HCT116 (cell line): Measurements from ENCODE around the gene KCNJ18. TPM values are rescaled to one million over a fixed set of nuclear protein-coding genes. Genes with fewer than 3 reads are reported as not detected.
"Not testable (repeated sequence)": the region's sequence is repeated elsewhere in the genome, so short reads cannot be mapped to it uniquely, and the experiment has no call there.

Source experiments
- ATAC-seq: fragments of 200-7000 bp; cut with Tn5 transposase; 2 replicates; pipeline ENCODE4 v1.9.1; 2020; ENCODE audit warnings: mild to moderate bottlenecking, moderate library complexity
- BruUV-seq: library from RNA; stranded (reverse); fragments of 400-500 nt; replicated peaks from 2 replicates; lab custom pipeline; 2021; lab: Mats Ljungman, UMichigan
- CTCF ChIA-PET: fragments of 300-600 bp; sonication (Branson Sonifier 250); formaldehyde crosslinking; loops from one replicate; lab custom pipeline; 2021; ENCODE audit warnings: antibody characterized with exemption; lab: Charles Lee
- POLR2A ChIA-PET: fragments of 300-600, 350-600 bp; sonication (Branson Sonifier 250); formaldehyde crosslinking; loops from one replicate; lab custom pipeline; 2021; ENCODE audit warnings: antibody characterized with exemption; lab: Charles Lee
- RAD21 ChIA-PET, 2 experiments: fragments of 300-600 bp; sonication (Branson Sonifier 250); formaldehyde crosslinking; loops; one replicate each; lab custom pipeline; 2023; ENCODE audit warnings: low total read pairs in 2 of 2; ENCODE audit not compliant: uncharacterized antibody in 2 of 2, unreplicated experiment in 2 of 2, low non-redundant PET in 1 of 2; lab: Charles Lee
- DNase-seq: peaks from one replicate; pipeline ENCODE4 v3.0.0-alpha.2; 2010; ENCODE audit warnings: low read depth, low spot score
- H2AFZ ChIP-seq: fragments of 200-600 bp; shearing (Covaris generic), sonication (generic); 2 replicates; pipeline ENCODE4 v1.6.1; 2017; ENCODE audit warnings: low read depth, mixed run types, mixed read lengths, antibody characterized with exemption, low read length; ENCODE audit not compliant: poor library complexity, severe bottlenecking
- H3K27ac ChIP-seq: 2 replicates; pipeline ENCODE4 v1.5.1; 2012; ENCODE audit warnings: low read depth, low read length
- H3K27me3 ChIP-seq: fragments of 200-600 bp; sonication (generic); 2 replicates; pipeline ENCODE4 v1.6.1; 2016; ENCODE audit warnings: mixed run types, low read length, mixed read lengths; ENCODE audit not compliant: insufficient read depth
- H3K36me3 ChIP-seq, 2 experiments: fragments of 200-500 bp in 1 of 2; fragments of 200-600 bp in 1 of 2; sonication (Bioruptor generic) in 1 of 2; sonication (generic) in 1 of 2; 2 replicates each; pipeline versions ENCODE4 v1.5.1 to v1.6.1; 2014 to 2016; ENCODE audit warnings: low read length in 2 of 2, inconsistent platforms in 1 of 2, mixed read lengths in 1 of 2, mixed run types in 1 of 2; ENCODE audit not compliant: insufficient read depth in 2 of 2, control insufficient read depth in 1 of 2
- H3K4me1 ChIP-seq, 2 experiments: fragments of 200-600 bp in 1 of 2; sonication (generic) in 1 of 2; 2 replicates each; pipeline versions ENCODE4 v1.5.1 to v1.6.1; 2012 to 2017; ENCODE audit warnings: low read length in 2 of 2, inconsistent platforms in 1 of 2, mild to moderate bottlenecking in 1 of 2, mixed read lengths in 1 of 2, mixed run types in 1 of 2, moderate library complexity in 1 of 2; ENCODE audit not compliant: insufficient read depth in 2 of 2, control insufficient read depth in 1 of 2
- H3K4me2 ChIP-seq: fragments of 200-600 bp; sonication (generic); 2 replicates; pipeline ENCODE4 v1.6.1; 2017; ENCODE audit warnings: mixed run types, low read length, mixed read lengths
- H3K4me3 ChIP-seq, 2 experiments: fragments of 200-600 bp in 1 of 2; sonication (generic) in 1 of 2; replicated peaks in 1 of 2; 2 replicates each; pipeline ENCODE4 v1.5.1; 2011 to 2016; ENCODE audit warnings: low read length in 2 of 2, control low read depth in 1 of 2, low read depth in 1 of 2, mild to moderate bottlenecking in 1 of 2, mixed read lengths in 1 of 2, mixed run types in 1 of 2
- H3K79me2 ChIP-seq: fragments of 200-600 bp; sonication (generic); 2 replicates; pipeline ENCODE4 v1.6.1; 2017; ENCODE audit warnings: mild to moderate bottlenecking, mixed run types, low read length, moderate library complexity, mixed read lengths; ENCODE audit not compliant: insufficient read depth
- H3K9ac ChIP-seq: fragments of 200-600 bp; sonication (generic); 2 replicates; pipeline ENCODE4 v1.6.1; 2016; ENCODE audit warnings: low read length, mixed read lengths
- H3K9me2 ChIP-seq: fragments of 200-600 bp; sonication (generic), shearing (Covaris generic); 2 replicates; pipeline ENCODE4 v1.6.1; 2017; ENCODE audit warnings: mixed run types, mild to moderate bottlenecking, moderate library complexity; ENCODE audit not compliant: insufficient read depth
- H3K9me3 ChIP-seq, 2 experiments: fragments of 200-500 bp in 1 of 2; fragments of 200-600 bp in 1 of 2; sonication (Bioruptor generic) in 1 of 2; sonication (generic) in 1 of 2; 2 replicates each; pipeline ENCODE4 v1.6.1; 2014 to 2017; ENCODE audit warnings: low read length in 2 of 2, mixed read lengths in 2 of 2, inconsistent platforms in 1 of 2, low read depth in 1 of 2, mild to moderate bottlenecking in 1 of 2, mixed run types in 1 of 2, moderate library complexity in 1 of 2; ENCODE audit not compliant: control insufficient read depth in 1 of 2, insufficient read depth in 1 of 2
- H4K20me1 ChIP-seq: fragments of 200-600 bp; sonication (generic), shearing (Covaris generic); 2 replicates; pipeline ENCODE4 v1.6.1; 2017; ENCODE audit warnings: mixed run types, mild to moderate bottlenecking, moderate library complexity; ENCODE audit not compliant: insufficient read depth
- ATF3 ChIP-seq: IDR thresholded peaks from 2 replicates; pipeline ENCODE4 v1.6.1; 2012
- CBX3 ChIP-seq: IDR thresholded peaks from 2 replicates; pipeline ENCODE4 v1.6.1; 2012; ENCODE audit warnings: low read depth
- CTCF ChIP-seq, 3 experiments: fragments of 200-600 bp in 1 of 3; sonication (generic) in 1 of 3; IDR thresholded peaks in 2 of 3; conservative IDR thresholded peaks in 1 of 3; 2 replicates each; pipeline ENCODE4 v1.5.1; 2012 to 2017; ENCODE audit warnings: low read depth in 2 of 3, low read length in 2 of 3, antibody characterized with exemption in 1 of 3, borderline replicate concordance in 1 of 3, control low read depth in 1 of 3, mild to moderate bottlenecking in 1 of 3, mixed read lengths in 1 of 3, mixed run types in 1 of 3, moderate library complexity in 1 of 3; ENCODE audit not compliant: insufficient read depth in 1 of 3
- EZH2 ChIP-seq: fragments of 200-600 bp; sonication (generic); IDR thresholded peaks from 2 replicates; pipeline ENCODE4 v1.6.1; 2017; ENCODE audit warnings: antibody characterized with exemption, mixed run types
- FOSL1 ChIP-seq: IDR thresholded peaks from 2 replicates; pipeline ENCODE4 v1.6.1; 2012; ENCODE audit warnings: low read depth
- MAX ChIP-seq: IDR thresholded peaks from 2 replicates; pipeline ENCODE4 v1.6.1; 2012
- POLR2AphosphoS5 ChIP-seq: IDR thresholded peaks from 2 replicates; pipeline ENCODE4 v1.6.1; 2011; ENCODE audit warnings: mild to moderate bottlenecking, low read depth, low read length, moderate library complexity
- RAD21 ChIP-seq: IDR thresholded peaks from 2 replicates; pipeline ENCODE4 v1.6.1; 2012; ENCODE audit warnings: low read depth, mild to moderate bottlenecking
- SIN3A ChIP-seq: IDR thresholded peaks from 2 replicates; pipeline ENCODE4 v1.6.1; 2012; ENCODE audit warnings: low read depth
- SP1 ChIP-seq: IDR thresholded peaks from 2 replicates; pipeline ENCODE4 v1.6.1; 2012; ENCODE audit warnings: low read depth
- YY1 ChIP-seq: IDR thresholded peaks from 2 replicates; pipeline ENCODE4 v1.6.1; 2011; ENCODE audit warnings: low read length, low read depth, moderate library complexity, mild to moderate bottlenecking; ENCODE audit not compliant: insufficient replicate concordance; ENCODE audit errors: extremely low read depth
- intact Hi-C: fragments of 100-400 bp; cut with micrococcal nuclease; formaldehyde crosslinking; loops from 2 replicates; pipeline ENCODE4 v1.10.0; 2022
- total RNA-seq: library from RNA; stranded (reverse); gene quantifications from one replicate; pipeline ENCODE4 v1.2.1, GENCODE V29; 2021; ENCODE audit not compliant: unreplicated experiment

Gene KCNJ18
- total RNA-seq, 1 experiment from 2014 or later, result not detected

GRCh38 chr17:21671871-21672270, 20.5 kb upstream of the KCNJ18 start:
- ATAC-seq, result not testable (repeated sequence)

GRCh38 chr17:21673451-21674241, 18.7 kb upstream of the KCNJ18 start:
- RAD21 ChIA-PET, H3K9me3 ChIP-seq, H3K36me3 ChIP-seq, H3K4me2 ChIP-seq, H3K27ac ChIP-seq, intact Hi-C loops, H3K27me3 ChIP-seq, H3K4me3 ChIP-seq, H3K9ac ChIP-seq, H3K79me2 ChIP-seq, ATAC-seq, CTCF ChIA-PET, H3K4me1 ChIP-seq, H4K20me1 ChIP-seq, H2AFZ ChIP-seq, POLR2A ChIA-PET, BruUV-seq, H3K9me2 ChIP-seq, DNase-seq: not testable (repeated sequence)

More at GRCh38 chr17:21671871-21672270, 20.5 kb upstream of the KCNJ18 start:
- BruUV-seq, H2AFZ ChIP-seq, H3K27me3 ChIP-seq, H3K4me3 ChIP-seq, H3K79me2 ChIP-seq, POLR2A ChIA-PET, H3K9me2 ChIP-seq, H3K9me3 ChIP-seq, H3K4me2 ChIP-seq, RAD21 ChIA-PET, H3K4me1 ChIP-seq, H3K9ac ChIP-seq, H3K36me3 ChIP-seq, H3K27ac ChIP-seq, CTCF ChIA-PET, H4K20me1 ChIP-seq, intact Hi-C loops, DNase-seq: not testable (repeated sequence)

GRCh38 chr17:21674242-21674731, 18.0 kb upstream of the KCNJ18 start:
- no peaks in the 10 kb centered on the region for H3K4me1 ChIP-seq
- H3K4me2 ChIP-seq, result no peak overlapping the region
- H3K27me3 ChIP-seq, result no peaks in the 10 kb centered on the region
- no peaks in the 10 kb centered on the region for H3K9me2 ChIP-seq
- no peaks in the 10 kb centered on the region for H3K9me3 ChIP-seq
- no peaks in the 10 kb centered on the region for H3K36me3 ChIP-seq
- no peaks in the 10 kb centered on the region for H3K79me2 ChIP-seq
- DNase-seq, result no peak
- no peak overlapping the region for H3K27ac ChIP-seq
- no peak for ATAC-seq
- no peak overlapping the region for H3K9ac ChIP-seq
- H4K20me1 ChIP-seq, result no peaks in the 10 kb centered on the region
- ChIA-PET CTCF (no interaction called here), POLR2A (no interaction called here), RAD21 (no interaction called here)
- H2AFZ ChIP-seq, result no peak overlapping the region
- BruUV-seq, result no TSS peak
- intact Hi-C loops, result no loop called here
- no peak overlapping the region for H3K4me3 ChIP-seq
- TF ChIP-seq EZH2 (no peak), RAD21 (no peak), SIN3A (no peak), CTCF (IDR thresholded peaks at IDR 0.05 in 2 of 3, conservative IDR thresholded peaks at IDR 0.05 in 1 of 3; ENCODE audit: borderline replicate concordance in 1 of 3, insufficient read depth in 1 of 3, low read depth in 2 of 3, low read length in 2 of 3) (no peak), CBX3 (no peak), ATF3 (no peak), FOSL1 (no peak), YY1 (no peak), POLR2AphosphoS5 (no peak), SP1 (no peak), MAX (no peak)
